GM10266 (cell line): ENCODE measurements around the gene STIL.
"Not testable (repeated sequence)": the region's sequence is repeated elsewhere in the genome, so short reads cannot be mapped to it uniquely, and the experiment has no call there.

Experiments used
- DNase-seq: peaks from one replicate; pipeline ENCODE4 v3.0.0; 2012; ENCODE audit errors: extremely low spot score
- CTCF ChIP-seq: IDR thresholded peaks from 2 replicates; pipeline ENCODE4 v1.5.1; 2012; ENCODE audit warnings: mild to moderate bottlenecking, low read depth; ENCODE audit not compliant: control insufficient read depth, insufficient read depth; ENCODE audit errors: missing control alignments

STIL gene

GRCh38 chr1:47317841-47318240 is 3.9 kb upstream of the STIL start:
- no peak for DNase-seq
- TF ChIP-seq CTCF: no peak

GRCh38 chr1:47309427-47309826 is 4.5 kb downstream of the STIL start:
- no peak for TF ChIP-seq CTCF
- no peak for DNase-seq

GRCh38 chr1:47302472-47302871 is 11.5 kb downstream of the STIL start:
- TF ChIP-seq CTCF: no peak
- no peak for DNase-seq

- DNase-seq: no peak
- no peak for TF ChIP-seq CTCF
Measured at GRCh38 chr1:47298025-47298699, 15.8 kb downstream of the STIL start.

GRCh38 chr1:47295579-47295978 is 18.4 kb downstream of the STIL start:
- DNase-seq: no peak
- no peak for TF ChIP-seq CTCF

GRCh38 chr1:47294863-47295262 is 19.1 kb downstream of the STIL start:
- DNase-seq: not testable (repeated sequence)

- not testable (repeated sequence) for DNase-seq
Measured at GRCh38 chr1:47288116-47288515, 25.8 kb downstream of the STIL start.

GRCh38 chr1:47280142-47280541 is 33.8 kb downstream of the STIL start:
- no peak for DNase-seq

More at GRCh38 chr1:47280142-47280541, 33.8 kb downstream of the STIL start:
- no peak for TF ChIP-seq CTCF
